22Rv1 (cell line): ENCODE data around the gene KAT8.

ENCODE experiments used
- ZFX ChIP-seq: fragments of 450-650 bp; IDR thresholded peaks from 2 replicates; pipeline ENCODE4 v1.6.1; 2017; ENCODE audit warnings: antibody characterized with exemption, borderline replicate concordance
- TF ChIP-seq, protein P1 (sequence below): fragments of 450-650 bp; IDR thresholded peaks from 2 replicates; pipeline ENCODE4 v1.5.1; 2017; ENCODE audit warnings: mild to moderate bottlenecking

DNA sequence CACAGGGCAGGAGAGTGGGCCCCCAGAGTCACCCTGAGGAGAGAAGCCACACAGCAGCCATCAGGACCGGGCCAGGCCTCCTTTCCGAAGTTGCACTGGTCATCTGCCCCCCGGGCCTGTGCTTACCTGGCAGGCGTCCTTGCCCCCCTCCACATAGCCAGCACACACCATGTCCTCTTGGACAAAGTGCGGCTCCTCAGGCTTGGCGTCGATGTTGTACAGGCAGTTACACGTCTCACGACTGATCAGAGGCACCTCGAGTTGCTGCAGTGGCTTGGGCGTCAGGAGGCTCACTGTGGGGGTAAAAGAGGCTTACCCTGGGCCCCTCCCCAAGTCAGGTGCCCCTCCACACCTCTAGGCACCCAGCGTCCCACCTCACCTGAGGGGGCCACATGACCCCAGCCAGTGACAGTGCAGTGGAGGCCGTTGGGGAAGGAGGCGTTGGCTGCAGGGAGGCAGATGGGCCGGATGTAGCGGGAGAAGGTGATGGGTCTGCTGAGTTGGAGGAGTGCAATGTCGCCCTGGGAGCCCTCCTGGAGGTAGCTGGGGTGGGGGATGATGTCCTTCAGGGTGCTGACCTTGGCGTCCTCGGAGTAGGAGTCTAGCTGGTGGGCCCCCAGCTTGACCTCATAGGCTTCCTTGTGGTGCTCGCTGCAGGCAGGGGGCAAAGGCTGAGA is 15.0 kb downstream of the KAT8 start:
- TF ChIP-seq, protein P1, sequence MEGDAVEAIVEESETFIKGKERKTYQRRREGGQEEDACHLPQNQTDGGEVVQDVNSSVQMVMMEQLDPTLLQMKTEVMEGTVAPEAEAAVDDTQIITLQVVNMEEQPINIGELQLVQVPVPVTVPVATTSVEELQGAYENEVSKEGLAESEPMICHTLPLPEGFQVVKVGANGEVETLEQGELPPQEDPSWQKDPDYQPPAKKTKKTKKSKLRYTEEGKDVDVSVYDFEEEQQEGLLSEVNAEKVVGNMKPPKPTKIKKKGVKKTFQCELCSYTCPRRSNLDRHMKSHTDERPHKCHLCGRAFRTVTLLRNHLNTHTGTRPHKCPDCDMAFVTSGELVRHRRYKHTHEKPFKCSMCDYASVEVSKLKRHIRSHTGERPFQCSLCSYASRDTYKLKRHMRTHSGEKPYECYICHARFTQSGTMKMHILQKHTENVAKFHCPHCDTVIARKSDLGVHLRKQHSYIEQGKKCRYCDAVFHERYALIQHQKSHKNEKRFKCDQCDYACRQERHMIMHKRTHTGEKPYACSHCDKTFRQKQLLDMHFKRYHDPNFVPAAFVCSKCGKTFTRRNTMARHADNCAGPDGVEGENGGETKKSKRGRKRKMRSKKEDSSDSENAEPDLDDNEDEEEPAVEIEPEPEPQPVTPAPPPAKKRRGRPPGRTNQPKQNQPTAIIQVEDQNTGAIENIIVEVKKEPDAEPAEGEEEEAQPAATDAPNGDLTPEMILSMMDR, result no peak
- no peak for TF ChIP-seq ZFX
